K562 (cell line): ENCODE results near the gene SLC16A5. TPM values are rescaled to one million over a fixed set of nuclear protein-coding genes. Genes with fewer than 3 reads are reported as not detected.

Experiments used
- AFF4 ChIP-seq: sonication (generic); formaldehyde crosslinking; IDR thresholded peaks from 2 replicates; pipeline ENCODE4 v1.8.0; 2023; ENCODE audit warnings: mild to moderate bottlenecking, missing genetic modification reagents
- CBFA2T3 ChIP-seq: fragments of 450-650 bp; IDR thresholded peaks from 2 replicates; pipeline ENCODE4 v1.6.1; 2017
- KHSRP ChIP-seq: fragments of 450-650 bp; IDR thresholded peaks from 2 replicates; pipeline ENCODE4 v1.6.1; 2017
- NR1H2 ChIP-seq: sonication (generic); formaldehyde crosslinking; IDR thresholded peaks from 2 replicates; pipeline ENCODE4 v1.4.0; 2020; ENCODE audit warnings: mild to moderate bottlenecking, missing genetic modification reagents
- POLR2AphosphoS2 ChIP-seq: IDR thresholded peaks from 2 replicates; pipeline ENCODE4 v1.6.1; 2012; ENCODE audit warnings: low read length, improper control_type of control experiment
- RCOR1 ChIP-seq, 2 experiments: IDR thresholded peaks; 2 replicates each; pipeline ENCODE4 v1.6.1; 2012; ENCODE audit warnings: low read depth in 2 of 2, low read length in 2 of 2, borderline replicate concordance in 1 of 2, improper control_type of control experiment in 1 of 2
- XRCC4 ChIP-seq: IDR thresholded peaks from one replicate; pipeline ENCODE4 v1.6.1; 2011; ENCODE audit not compliant: insufficient read depth, insufficient read length; ENCODE audit errors: extremely low read depth
- YBX1 ChIP-seq: fragments of 450-650 bp; IDR thresholded peaks from 2 replicates; pipeline ENCODE4 v1.7.1; 2016; ENCODE audit warnings: mild to moderate bottlenecking
- ZBTB34 ChIP-seq: fragments of 250-450 bp; sonication (Bioruptor Pico); IDR thresholded peaks from 2 replicates; pipeline ENCODE4 v1.8.0; 2021; ENCODE audit warnings: mild to moderate bottlenecking, moderate library complexity
- ZKSCAN8 ChIP-seq: fragments of 200-800 bp; sonication (Bioruptor generic); IDR thresholded peaks from 2 replicates; pipeline ENCODE4 v1.6.1; 2016; ENCODE audit warnings: missing genetic modification characterization, missing compliant biosample characterization
- ZNF280A ChIP-seq: fragments of 450-650 bp; IDR thresholded peaks from 2 replicates; pipeline ENCODE4 v1.6.1; 2018; ENCODE audit warnings: mild to moderate bottlenecking, low read depth; ENCODE audit not compliant: partially characterized antibody
- ZNF398 ChIP-seq: fragments of 250-450 bp; sonication (Bioruptor Pico); IDR thresholded peaks from 2 replicates; pipeline ENCODE4 v1.8.0; 2021; ENCODE audit warnings: moderate library complexity, mild to moderate bottlenecking, inconsistent platforms
- ZNF655 ChIP-seq: fragments of 250-450 bp; sonication (Bioruptor Pico); IDR thresholded peaks from 2 replicates; pipeline ENCODE4 v1.5.0; 2021
- ZNF778 ChIP-seq: fragments of 450-650 bp; formaldehyde crosslinking; IDR thresholded peaks from 2 replicates; pipeline ENCODE4 v1.4.0; 2020; ENCODE audit warnings: mild to moderate bottlenecking, moderate library complexity
- polyA plus RNA-seq, 8 experiments: library from polyadenylated mRNA; depleted of rRNA in 4 of 8; stranded (reverse) in 5 of 8; unstranded in 3 of 8; fragments of >200 nt; fragmentation: Nextera tagmentation in 2 of 8; fragmentation: Illumina TruSeq in 1 of 8; extraction: Ambion mirVana in 2 of 8; extraction: Trizol in 1 of 8; gene quantifications; 2 replicates each; pipeline versions ENCODE4 v1.2.1 to v1.2.3, GENCODE V29; 2011 to 2014; ENCODE audit warnings: inconsistent platforms in 1 of 8, missing spikeins in 1 of 8
- total RNA-seq, 7 experiments: library from RNA; depleted of rRNA in 6 of 7; stranded (reverse); fragments of >200 nt in 6 of 7; fragmentation: Illumina TruSeq in 2 of 7; extraction: Trizol in 2 of 7; gene quantifications; 2 replicates each; pipeline versions ENCODE4 v1.2.1 to v1.2.3, GENCODE V29; 2011 to 2021; ENCODE audit warnings: low replicate concordance in 1 of 7
- TF ChIP-seq, protein P1 (sequence below): fragments of 450-650 bp; IDR thresholded peaks from 2 replicates; pipeline ENCODE4 v1.6.1; 2017; ENCODE audit warnings: antibody characterized with exemption

Gene SLC16A5
- total and polyA plus RNA-seq, 9 of the 15 experiments (the other 6 are each of a cell fraction or from before 2014, with no cell fraction given), result 0.06 to 2.6 (median 0.91) TPM

GRCh38 chr17:75131278-75132017, 43.7 kb downstream of the SLC16A5 start, which contains the start of gene NT5C (continued):
- TF ChIP-seq ZNF398 (CRISPR knock-in tag) (no peak), KHSRP (no peak), YBX1 (no peak), ZNF778 (CRISPR knock-in tag) (no peak), XRCC4 (no peak), NR1H2 (CRISPR knock-in tag) (0 out of 2 replicates have a peak, but pooled peaks have one; percentile 45), AFF4 (no peak; the same call in 1 of the 2 replicates), ZNF655 (CRISPR knock-in tag) (no peak), ZNF280A (no peak), RCOR1 (IDR thresholded peaks at IDR 0.05; ENCODE audit: borderline replicate concordance in 1 of 2, low read depth in 2 of 2, low read length in 2 of 2) (peak in 1 of 2 experiments; percentile 63; a peak in 1 of 4 replicates), POLR2AphosphoS2 (peak; percentile 83; the same call in 1 of the 2 replicates), ZBTB34 (no peak), ZKSCAN8 (no peak), CBFA2T3 (no peak)
- TF ChIP-seq, protein P1, sequence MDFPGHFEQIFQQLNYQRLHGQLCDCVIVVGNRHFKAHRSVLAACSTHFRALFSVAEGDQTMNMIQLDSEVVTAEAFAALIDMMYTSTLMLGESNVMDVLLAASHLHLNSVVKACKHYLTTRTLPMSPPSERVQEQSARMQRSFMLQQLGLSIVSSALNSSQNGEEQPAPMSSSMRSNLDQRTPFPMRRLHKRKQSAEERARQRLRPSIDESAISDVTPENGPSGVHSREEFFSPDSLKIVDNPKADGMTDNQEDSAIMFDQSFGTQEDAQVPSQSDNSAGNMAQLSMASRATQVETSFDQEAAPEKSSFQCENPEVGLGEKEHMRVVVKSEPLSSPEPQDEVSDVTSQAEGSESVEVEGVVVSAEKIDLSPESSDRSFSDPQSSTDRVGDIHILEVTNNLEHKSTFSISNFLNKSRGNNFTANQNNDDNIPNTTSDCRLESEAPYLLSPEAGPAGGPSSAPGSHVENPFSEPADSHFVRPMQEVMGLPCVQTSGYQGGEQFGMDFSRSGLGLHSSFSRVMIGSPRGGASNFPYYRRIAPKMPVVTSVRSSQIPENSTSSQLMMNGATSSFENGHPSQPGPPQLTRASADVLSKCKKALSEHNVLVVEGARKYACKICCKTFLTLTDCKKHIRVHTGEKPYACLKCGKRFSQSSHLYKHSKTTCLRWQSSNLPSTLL, result no peak
